HPDE6-E6E7 (cell line): ENCODE results near the gene TBC1D2B.

Source experiments
- DNase-seq: peaks from one replicate; pipeline ENCODE4 v3.0.0; 2011; ENCODE audit warnings: missing footprints; ENCODE audit errors: extremely low spot score

TBC1D2B gene

GRCh38 chr15:78097667-78098066 is 20.2 kb upstream of the TBC1D2B start:
- DNase-seq: no peak

GRCh38 chr15:78093242-78094020 is 15.9 kb upstream of the TBC1D2B start:
- DNase-seq: no peak

GRCh38 chr15:78092261-78093041 is 14.9 kb upstream of the TBC1D2B start, which contains the start of gene SH2D7:
TSS of gene SH2D7 (plus strand) at chr15:78092561. CDS start at chr15:78092585, 24 bp downstream.
- DNase-seq: no peak

- DNase-seq: no peak
Measured at GRCh38 chr15:78090422-78091063, 13.0 kb upstream of the TBC1D2B start.

GRCh38 chr15:78088773-78089080 is 11.2 kb upstream of the TBC1D2B start:
- DNase-seq: no peak

DNA sequence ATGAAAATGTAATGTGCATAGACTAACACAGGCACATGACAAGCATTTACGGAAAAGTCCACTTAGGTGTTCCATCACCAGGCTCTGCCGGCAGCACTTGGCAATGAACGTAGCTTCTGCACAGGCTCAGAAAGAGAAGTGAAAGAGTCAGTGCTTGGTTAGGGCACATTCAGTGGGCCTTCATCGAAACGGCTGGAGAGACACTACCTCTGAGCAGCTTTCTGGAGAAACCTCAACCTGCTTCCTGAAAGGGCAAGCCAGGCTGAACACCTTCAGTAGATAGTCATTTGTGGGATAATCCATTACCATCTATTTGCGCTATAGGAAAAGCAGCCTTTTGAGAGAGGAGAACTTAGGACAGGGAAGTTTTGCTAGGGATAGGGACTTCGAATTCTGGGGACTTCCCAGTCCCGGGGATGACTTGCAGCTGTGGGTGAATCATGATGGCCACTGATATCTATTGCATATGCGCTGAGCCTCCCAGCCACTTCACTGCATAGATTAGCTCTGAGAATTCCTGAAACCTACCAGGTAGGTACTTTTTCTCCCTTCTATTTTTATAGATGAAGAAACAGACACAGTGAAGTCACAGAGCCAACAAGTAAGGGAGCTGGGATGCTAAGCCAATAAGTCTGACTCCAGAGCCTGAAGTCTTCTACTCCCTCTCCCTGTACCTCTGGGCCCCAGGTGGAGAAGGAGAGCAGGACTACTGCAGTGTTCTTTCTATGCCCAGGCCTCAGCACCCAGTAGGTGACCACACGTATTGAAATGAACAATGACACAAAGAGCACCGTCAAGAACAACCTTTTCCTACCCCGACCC is 10.7 kb upstream of the TBC1D2B start:
- no peak for DNase-seq

DNA sequence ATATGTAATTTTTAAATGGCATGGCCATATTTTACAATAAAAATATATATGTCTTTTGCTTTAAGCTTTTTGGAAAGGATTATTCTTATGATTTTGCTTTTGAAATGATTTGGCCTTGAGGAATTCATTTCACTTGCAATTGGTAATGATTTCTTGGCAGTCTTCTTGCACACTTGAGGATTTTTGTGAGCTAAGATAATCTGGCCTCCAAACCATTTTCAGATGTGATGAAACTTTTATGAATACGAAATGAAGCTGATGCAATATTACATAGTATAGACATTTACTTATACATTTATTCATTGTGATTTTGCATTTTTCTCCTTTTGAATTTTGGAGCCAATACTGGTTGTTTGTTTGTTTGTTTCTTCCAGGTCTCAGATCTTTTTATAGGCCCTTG is 8.4 kb upstream of the TBC1D2B start:
- no peak for DNase-seq

DNA sequence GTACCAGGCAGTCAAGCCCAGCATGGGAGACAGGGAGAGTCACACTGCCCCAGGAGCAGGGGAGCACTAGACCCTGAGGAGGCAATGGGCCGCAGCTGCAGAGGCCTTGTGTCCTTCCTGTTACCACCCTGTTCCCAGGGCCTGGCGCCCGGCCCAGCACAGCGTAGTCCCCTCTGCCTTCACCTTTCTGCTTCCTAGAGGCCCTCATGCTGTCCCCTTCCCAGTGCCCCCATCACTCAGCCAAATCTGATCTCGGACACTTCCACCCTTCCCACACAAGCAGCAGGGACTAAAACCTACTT is 6.9 kb upstream of the TBC1D2B start:
- DNase-seq: no peak

- DNase-seq: no peak
Measured at GRCh38 chr15:78083687-78084448, 6.4 kb upstream of the TBC1D2B start.

DNA sequence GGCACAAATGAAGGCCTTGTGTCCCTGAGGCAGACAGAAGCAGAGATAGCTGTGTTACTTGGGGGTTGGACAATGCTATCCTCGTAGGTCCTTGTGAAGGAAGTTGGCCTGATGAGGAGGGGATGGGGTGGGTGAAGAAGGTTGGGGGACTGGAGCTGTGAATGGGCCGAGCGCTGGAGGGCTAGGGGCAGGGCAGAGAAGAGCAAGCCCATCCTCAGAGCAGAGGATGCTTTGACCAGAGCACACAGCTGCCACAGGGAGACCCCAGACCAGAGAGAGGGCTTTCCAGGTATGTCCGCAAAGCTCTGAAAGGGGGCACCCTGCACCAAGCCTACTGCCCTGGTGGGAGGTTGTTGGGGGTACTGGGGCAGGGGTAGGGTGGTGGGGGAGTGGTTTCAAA is 5.7 kb upstream of the TBC1D2B start:
- no peak for DNase-seq

- DNase-seq: no peak
Measured at GRCh38 chr15:78082743-78083110, 5.2 kb upstream of the TBC1D2B start.

GRCh38 chr15:78082106-78082742 is 4.7 kb upstream of the TBC1D2B start:
- no peak for DNase-seq

DNA sequence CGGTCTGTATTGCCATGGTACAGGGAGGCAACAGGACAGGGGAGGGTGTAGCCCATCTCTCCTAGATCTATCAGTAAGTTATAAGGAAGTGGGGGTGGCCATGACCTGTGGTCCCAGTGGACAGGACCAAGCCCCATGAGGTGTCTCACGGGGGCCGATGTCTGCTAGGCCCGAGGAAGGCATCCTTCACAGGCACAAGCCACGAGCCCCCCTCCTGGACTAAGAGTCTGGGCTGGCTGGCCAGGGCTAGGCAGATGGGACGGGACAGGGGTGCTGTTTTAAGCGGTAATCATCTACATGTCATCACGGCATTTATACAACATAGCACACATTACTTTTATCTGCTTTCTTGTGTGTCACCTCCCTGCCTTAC is 2.6 kb upstream of the TBC1D2B start:
- no peak for DNase-seq

GRCh38 chr15:78079298-78080087 is 2.0 kb upstream of the TBC1D2B start:
- DNase-seq: no peak

GRCh38 chr15:78077871-78078210 is 330 bp upstream of the TBC1D2B start:
- DNase-seq: no peak

- DNase-seq: no peak
Measured at GRCh38 chr15:78076231-78077052, 1.1 kb downstream of the TBC1D2B start.

GRCh38 chr15:78075490-78076230 is 1.9 kb downstream of the TBC1D2B start:
- DNase-seq: peak; percentile 48

DNA sequence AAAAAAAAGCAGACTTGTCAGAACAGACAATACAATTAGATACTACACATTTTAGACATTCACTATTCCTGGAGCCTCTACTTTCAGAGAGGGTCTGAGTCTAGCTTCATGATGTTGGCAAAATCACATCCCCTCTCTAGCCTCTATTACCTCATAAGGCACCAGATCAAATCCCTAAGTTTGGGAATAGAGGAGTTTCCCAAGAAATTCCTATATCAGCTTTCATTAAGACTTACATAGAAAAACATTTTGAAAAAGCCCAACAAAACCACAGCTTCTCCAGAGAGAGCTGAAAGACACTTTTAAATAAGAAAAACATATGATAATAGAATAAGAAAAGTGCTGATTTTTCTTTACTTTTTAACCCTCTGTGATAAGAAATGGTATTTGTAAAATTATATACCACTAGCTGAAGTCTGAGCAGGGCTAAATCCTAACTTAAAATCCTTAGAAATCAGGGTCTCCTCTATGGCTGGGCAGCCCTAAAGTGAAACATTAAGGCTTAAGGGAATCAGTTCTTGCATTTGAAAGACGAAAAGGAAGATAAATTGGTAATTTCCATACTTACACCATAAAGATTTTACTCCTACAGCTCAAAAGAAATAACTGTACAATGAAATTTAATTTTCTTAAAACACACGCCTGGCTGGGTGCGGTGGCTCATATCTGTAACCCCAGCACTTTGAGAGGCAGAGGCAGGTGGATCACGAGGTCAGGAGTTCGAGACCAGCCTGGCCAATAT is 4.3 kb downstream of the TBC1D2B start:
- DNase-seq: no peak
